K562 (cell line): Measurements from ENCODE around the gene TJP2. TPM values are rescaled to one million over a fixed set of nuclear protein-coding genes. Genes with fewer than 3 reads are reported as not detected.

Source experiments
- ATAC-seq: fragments of 200-7000 bp; cut with Tn5 transposase; 3 replicates; pipeline ENCODE4 v1.9.1; 2020; ENCODE audit warnings: moderate library complexity
- BruUV-seq: library from RNA; stranded (reverse); fragments of 400-500 nt; replicated peaks from 2 replicates; lab custom pipeline; 2021; lab: Mats Ljungman, UMichigan
- CTCF ChIA-PET: fragments of 300-600 bp; formaldehyde crosslinking; extraction: SDS; loops from one replicate; lab custom pipeline; 2021; ENCODE audit warnings: low intra/inter-chr PET ratio; lab: Yijun Ruan, JAX
- POLR2A ChIA-PET: fragments of 300-600, 350-650 bp; sonication (Branson Sonifier 250); formaldehyde crosslinking; extraction: SDS; loops from one replicate; lab custom pipeline; 2021; ENCODE audit warnings: antibody characterized with exemption, inconsistent platforms; lab: Yijun Ruan, JAX
- DNase-seq, 4 experiments: peaks; one replicate each; pipeline versions ENCODE4 v3.0.0 to v3.0.0-alpha.2; 2011 to 2018; ENCODE audit warnings: low spot score in 3 of 4, mixed read lengths in 3 of 4; ENCODE audit errors: extremely low read depth in 1 of 4
- FAIRE-seq: peaks from 2 replicates; lab custom pipeline; 2011; peaks lifted over from hg19 to GRCh38; lab: Jason Lieb, UNC
- H2AFZ ChIP-seq: 2 replicates; pipeline ENCODE4 v1.6.0; 2011; ENCODE audit warnings: low read depth, low read length, control low read depth, inconsistent platforms
- H3K27ac ChIP-seq: fragments of 200-600 bp; 3 replicates; pipeline ENCODE4 v1.8.0; 2011; ENCODE audit warnings: low read depth, mild to moderate bottlenecking, control low read depth, inconsistent platforms, low read length, moderate library complexity, mixed read lengths; ENCODE audit errors: extremely low read depth
- H3K27me3 ChIP-seq, 2 experiments: fragments of 300-600 bp in 1 of 2; 2 replicates in 1 of 2; 3 replicates in 1 of 2; pipeline versions ENCODE4 v1.6.0 to v1.8.0; 2011; ENCODE audit warnings: inconsistent platforms in 2 of 2, low read length in 2 of 2, mild to moderate bottlenecking in 1 of 2, mixed read lengths in 1 of 2, moderate library complexity in 1 of 2; ENCODE audit not compliant: control insufficient read depth in 2 of 2, insufficient read depth in 2 of 2
- H3K36me3 ChIP-seq: fragments of 300-600 bp; 3 replicates; pipeline ENCODE4 v1.8.0; 2011; ENCODE audit warnings: mild to moderate bottlenecking, low read length, inconsistent platforms; ENCODE audit not compliant: control insufficient read depth, insufficient read depth
- H3K4me1 ChIP-seq, 2 experiments: fragments of 200-600 bp in 1 of 2; replicated peaks in 1 of 2; 2 replicates in 1 of 2; 3 replicates in 1 of 2; pipeline versions ENCODE4 v1.5.1 to v1.8.0; 2011; ENCODE audit warnings: inconsistent platforms in 2 of 2, low read length in 2 of 2, mild to moderate bottlenecking in 1 of 2, mixed read lengths in 1 of 2, moderate library complexity in 1 of 2; ENCODE audit not compliant: control insufficient read depth in 2 of 2, insufficient read depth in 2 of 2
- H3K4me2 ChIP-seq: 2 replicates; pipeline ENCODE4 v1.6.1; 2011; ENCODE audit warnings: low read length, control low read depth, inconsistent platforms, mixed read lengths; ENCODE audit not compliant: insufficient read depth
- H3K4me3 ChIP-seq: fragments of 200-600 bp; sonication (generic), shearing (Covaris generic); 2 replicates; pipeline ENCODE4 v1.5.1; 2016; ENCODE audit warnings: control low read depth, inconsistent platforms
- H3K79me2 ChIP-seq: fragments of 200-600 bp; 3 replicates; pipeline ENCODE4 v1.8.0; 2011; ENCODE audit warnings: low read length, inconsistent platforms; ENCODE audit not compliant: control insufficient read depth, insufficient read depth
- H3K9ac ChIP-seq, 2 experiments: 2 replicates each; pipeline versions ENCODE4 v1.6.0 to v1.6.1; 2011; ENCODE audit warnings: low read depth in 2 of 2, low read length in 2 of 2, control low read depth in 1 of 2, inconsistent platforms in 1 of 2, mild to moderate bottlenecking in 1 of 2, mixed read lengths in 1 of 2; ENCODE audit not compliant: insufficient read depth in 1 of 2
- H3K9me1 ChIP-seq: one replicate; pipeline ENCODE4 v1.6.0; 2011; ENCODE audit warnings: inconsistent platforms, mild to moderate bottlenecking, low read length, moderate library complexity; ENCODE audit not compliant: control insufficient read depth, insufficient read depth
- H3K9me3 ChIP-seq: replicated peaks from 2 replicates; pipeline ENCODE4 v1.5.1; 2011; ENCODE audit warnings: low read depth, low read length, inconsistent platforms; ENCODE audit not compliant: control insufficient read depth, insufficient read depth
- H4K20me1 ChIP-seq: replicated peaks from 2 replicates; pipeline ENCODE4 v1.6.1; 2011; ENCODE audit warnings: low read length, inconsistent platforms, mixed read lengths; ENCODE audit not compliant: control insufficient read depth, insufficient read depth
- ARID1B ChIP-seq: fragments of 450-650 bp; IDR thresholded peaks from 2 replicates; pipeline ENCODE4 v1.6.1; 2016; ENCODE audit warnings: antibody characterized with exemption, mild to moderate bottlenecking, inconsistent platforms
- C11orf30 ChIP-seq: fragments of 450-650 bp; IDR thresholded peaks from 2 replicates; pipeline ENCODE4 v1.6.1; 2016; ENCODE audit warnings: low read depth, mild to moderate bottlenecking
- CC2D1A ChIP-seq: fragments of 450-650 bp; IDR thresholded peaks from 2 replicates; pipeline ENCODE4 v1.6.1; 2017; ENCODE audit warnings: mild to moderate bottlenecking
- MTA3 ChIP-seq: fragments of 450-650 bp; formaldehyde crosslinking; IDR thresholded peaks from 2 replicates; pipeline ENCODE4 v1.6.1; 2017; ENCODE audit warnings: mild to moderate bottlenecking, borderline replicate concordance
- NEUROD1 ChIP-seq: fragments of 150-350 bp; IDR thresholded peaks from 2 replicates; pipeline ENCODE4 v1.6.1; 2014; ENCODE audit warnings: borderline replicate concordance, low read length, low read depth; ENCODE audit not compliant: partially characterized antibody
- SMC3 ChIP-seq: conservative IDR thresholded peaks from 2 replicates; pipeline ENCODE4 v1.6.1; 2011; ENCODE audit warnings: low read depth, low read length, improper control_type of control experiment; ENCODE audit not compliant: insufficient read depth
- SPI1 ChIP-seq: IDR thresholded peaks from 2 replicates; pipeline ENCODE4 v1.6.1; 2011; ENCODE audit warnings: low read depth, low read length, control low read depth, borderline replicate concordance
- TAF9B ChIP-seq: fragments of 450-650 bp; IDR thresholded peaks from 2 replicates; pipeline ENCODE4 v1.6.1; 2018; ENCODE audit warnings: mild to moderate bottlenecking; ENCODE audit not compliant: partially characterized antibody
- WGBS: fragments of 100-300 bp; shearing (Covaris generic); methylation state at CpG from one replicate; pipeline ENCODE4 v1.1.6; 2016; ENCODE audit warnings: low coverage, mixed read lengths; ENCODE audit not compliant: insufficient coverage; ENCODE audit errors: missing lambda C conversion rate; 5-methylcytosine and 5-hydroxymethylcytosine counted together
- in situ Hi-C: fragments of 300-500 bp; cut with MboI; formaldehyde crosslinking; loops from 4 replicates; pipeline ENCODE4 v1.15.0; 2018; ENCODE audit warnings: inconsistent platforms, mixed read lengths
- intact Hi-C: fragments of 100-400 bp; cut with micrococcal nuclease; formaldehyde crosslinking; loops from 2 replicates; pipeline ENCODE4 v1.14.2; 2022
- polyA plus RNA-seq, 8 experiments: library from polyadenylated mRNA; depleted of rRNA in 4 of 8; stranded (reverse) in 5 of 8; unstranded in 3 of 8; fragments of >200 nt; fragmentation: Nextera tagmentation in 2 of 8; fragmentation: Illumina TruSeq in 1 of 8; extraction: Ambion mirVana in 2 of 8; extraction: Trizol in 1 of 8; gene quantifications; 2 replicates each; pipeline versions ENCODE4 v1.2.1 to v1.2.3, GENCODE V29; 2011 to 2014; ENCODE audit warnings: inconsistent platforms in 1 of 8, missing spikeins in 1 of 8
- total RNA-seq, 7 experiments: library from RNA; depleted of rRNA in 6 of 7; stranded (reverse); fragments of >200 nt in 6 of 7; fragmentation: Illumina TruSeq in 2 of 7; extraction: Trizol in 2 of 7; gene quantifications; 2 replicates each; pipeline versions ENCODE4 v1.2.1 to v1.2.3, GENCODE V29; 2011 to 2021; ENCODE audit warnings: low replicate concordance in 1 of 7
- TF ChIP-seq, protein P1 (sequence below): sonication (generic); formaldehyde crosslinking; IDR thresholded peaks from 2 replicates; pipeline ENCODE4 v1.8.1; 2023; ENCODE audit warnings: mild to moderate bottlenecking, missing genetic modification reagents
- TF ChIP-seq, protein P2 (sequence below): fragments of 200-800 bp; sonication (Bioruptor generic); IDR thresholded peaks from 2 replicates; pipeline ENCODE4 v1.6.1; 2017; ENCODE audit warnings: missing genetic modification characterization, missing compliant biosample characterization
- TF ChIP-seq, protein P3 (sequence below), 2 experiments: fragments of 450-650 bp; conservative IDR thresholded peaks; 2 replicates each; pipeline ENCODE4 v1.6.1; 2017; ENCODE audit warnings: mild to moderate bottlenecking in 2 of 2, moderate library complexity in 2 of 2

The TJP2 gene
- total and polyA plus RNA-seq, 9 of the 15 experiments (the other 6 are each of a cell fraction or from before 2014, with no cell fraction given) = 4.0 to 24.1 (median 16.8) TPM

DNA sequence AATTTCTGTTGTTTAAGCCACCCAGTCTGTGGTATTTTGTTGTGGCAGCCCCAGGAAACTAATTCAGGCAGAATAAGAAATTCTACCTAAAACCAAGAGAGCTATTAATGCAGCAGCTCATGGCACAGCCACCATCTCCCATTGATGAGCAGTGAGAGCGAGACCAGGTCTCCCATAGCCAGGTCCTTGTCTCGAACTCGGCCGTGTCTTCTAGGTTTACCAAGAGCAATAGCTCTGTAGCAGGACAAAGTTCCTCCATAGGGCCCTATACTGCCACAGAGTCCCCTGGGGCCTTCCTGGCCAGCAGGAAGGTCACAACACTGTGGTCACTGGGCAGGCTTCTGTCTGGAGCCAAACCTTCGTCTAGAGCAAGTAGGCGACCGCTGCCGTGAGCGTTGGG is 34.5 kb upstream of the TJP2 start:
- no peaks in the 10 kb centered on the region for H3K27me3 ChIP-seq
- POLR2A ChIA-PET = no interaction called here
- TF ChIP-seq MTA3 (no peak), ARID1B (no peak), TAF9B (no peak), SPI1 (no peak), C11orf30 (no peak), CC2D1A (no peak), SMC3 (no peak), NEUROD1 (no peak)
- TF ChIP-seq, protein P1, sequence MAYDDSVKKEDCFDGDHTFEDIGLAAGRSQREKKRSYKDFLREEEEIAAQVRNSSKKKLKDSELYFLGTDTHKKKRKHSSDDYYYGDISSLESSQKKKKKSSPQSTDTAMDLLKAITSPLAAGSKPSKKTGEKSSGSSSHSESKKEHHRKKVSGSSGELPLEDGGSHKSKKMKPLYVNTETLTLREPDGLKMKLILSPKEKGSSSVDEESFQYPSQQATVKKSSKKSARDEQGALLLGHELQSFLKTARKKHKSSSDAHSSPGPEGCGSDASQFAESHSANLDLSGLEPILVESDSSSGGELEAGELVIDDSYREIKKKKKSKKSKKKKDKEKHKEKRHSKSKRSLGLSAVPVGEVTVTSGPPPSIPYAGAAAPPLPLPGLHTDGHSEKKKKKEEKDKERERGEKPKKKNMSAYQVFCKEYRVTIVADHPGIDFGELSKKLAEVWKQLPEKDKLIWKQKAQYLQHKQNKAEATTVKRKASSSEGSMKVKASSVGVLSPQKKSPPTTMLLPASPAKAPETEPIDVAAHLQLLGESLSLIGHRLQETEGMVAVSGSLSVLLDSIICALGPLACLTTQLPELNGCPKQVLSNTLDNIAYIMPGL (CRISPR knock-in tag) = no peak
- TF ChIP-seq, protein P2, sequence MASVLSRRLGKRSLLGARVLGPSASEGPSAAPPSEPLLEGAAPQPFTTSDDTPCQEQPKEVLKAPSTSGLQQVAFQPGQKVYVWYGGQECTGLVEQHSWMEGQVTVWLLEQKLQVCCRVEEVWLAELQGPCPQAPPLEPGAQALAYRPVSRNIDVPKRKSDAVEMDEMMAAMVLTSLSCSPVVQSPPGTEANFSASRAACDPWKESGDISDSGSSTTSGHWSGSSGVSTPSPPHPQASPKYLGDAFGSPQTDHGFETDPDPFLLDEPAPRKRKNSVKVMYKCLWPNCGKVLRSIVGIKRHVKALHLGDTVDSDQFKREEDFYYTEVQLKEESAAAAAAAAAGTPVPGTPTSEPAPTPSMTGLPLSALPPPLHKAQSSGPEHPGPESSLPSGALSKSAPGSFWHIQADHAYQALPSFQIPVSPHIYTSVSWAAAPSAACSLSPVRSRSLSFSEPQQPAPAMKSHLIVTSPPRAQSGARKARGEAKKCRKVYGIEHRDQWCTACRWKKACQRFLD = no peak
- TF ChIP-seq, protein P3, sequence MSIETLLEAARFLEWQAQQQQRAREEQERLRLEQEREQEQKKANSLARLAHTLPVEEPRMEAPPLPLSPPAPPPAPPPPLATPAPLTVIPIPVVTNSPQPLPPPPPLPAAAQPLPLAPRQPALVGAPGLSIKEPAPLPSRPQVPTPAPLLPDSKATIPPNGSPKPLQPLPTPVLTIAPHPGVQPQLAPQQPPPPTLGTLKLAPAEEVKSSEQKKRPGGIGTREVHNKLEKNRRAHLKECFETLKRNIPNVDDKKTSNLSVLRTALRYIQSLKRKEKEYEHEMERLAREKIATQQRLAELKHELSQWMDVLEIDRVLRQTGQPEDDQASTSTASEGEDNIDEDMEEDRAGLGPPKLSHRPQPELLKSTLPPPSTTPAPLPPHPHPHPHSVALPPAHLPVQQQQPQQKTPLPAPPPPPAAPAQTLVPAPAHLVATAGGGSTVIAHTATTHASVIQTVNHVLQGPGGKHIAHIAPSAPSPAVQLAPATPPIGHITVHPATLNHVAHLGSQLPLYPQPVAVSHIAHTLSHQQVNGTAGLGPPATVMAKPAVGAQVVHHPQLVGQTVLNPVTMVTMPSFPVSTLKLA (conservative IDR thresholded peaks at IDR 0.05) = no peak
- no peak overlapping the region for H3K4me3 ChIP-seq
- no peaks in the 10 kb centered on the region for H3K36me3 ChIP-seq
- no peak overlapping the region for H3K4me2 ChIP-seq
- 64% methylated on average over 7 of the region's 9 CpGs for WGBS
- H2AFZ ChIP-seq = no peak overlapping the region
- H3K9ac ChIP-seq = no peak overlapping the region
- in situ Hi-C loops = no loop called here
- peaks cover 0 to under 1% of the 10 kb centered on the region in 2 experiments; a peak in 1 of 5 replicates for H3K4me1 ChIP-seq
- CTCF ChIA-PET = no interaction called here
- H3K9me1 ChIP-seq = peaks cover 3% of the 10 kb centered on the region
- BruUV-seq = no TSS peak
- no peaks in the 10 kb centered on the region for H4K20me1 ChIP-seq
- H3K79me2 ChIP-seq = no peaks in the 10 kb centered on the region
- no peaks in the 10 kb centered on the region for H3K9me3 ChIP-seq
- H3K27ac ChIP-seq = no peak overlapping the region
- FAIRE-seq = no peak
- intact Hi-C loops = loop anchor here (5.0 kb wide), 1 partner anchor 87 kb away; no protein-coding TSS in a partner anchor
- ATAC-seq = no peak
- no peak for DNase-seq
